ENCODE measurements around the gene DOCK2. TPM values are rescaled to one million over a fixed set of nuclear protein-coding genes. Genes with fewer than 3 reads are reported as not detected.

DOCK2 gene
- total and polyA plus RNA-seq, 9 of the 15 experiments (the other 6 are each of a cell fraction or from before 2014, with no cell fraction given) = 4.5 to 42.6 (median 20.5) TPM

GRCh38 chr5:169920474-169920873 is 283.4 kb downstream of the DOCK2 start:
- H3K9me1 ChIP-seq (ENCODE audit: control insufficient read depth, insufficient read depth, low read length) = no peaks in the 10 kb centered on the region
- no peaks in the 10 kb centered on the region for H3K36me3 ChIP-seq (ENCODE audit: control insufficient read depth, insufficient read depth, low read length)
- H3K27ac ChIP-seq (ENCODE audit: extremely low read depth, low read depth, low read length) = no peak overlapping the region
- no peaks in the 10 kb centered on the region for H3K79me2 ChIP-seq (ENCODE audit: control insufficient read depth, insufficient read depth, low read length)
- intact Hi-C loops (cut with micrococcal nuclease) = no loop called here
- H2AFZ ChIP-seq (ENCODE audit: low read depth, low read length) = no peak overlapping the region
- H3K27me3 ChIP-seq (ENCODE audit: control insufficient read depth in 2 of 2, insufficient read depth in 2 of 2, low read length in 2 of 2) = no peaks in the 10 kb centered on the region
- no peak overlapping the region for H3K4me3 ChIP-seq
- no TSS peak for BruUV-seq (replicated peaks)
- TF ChIP-seq NR2F6 (CRISPR knock-in tag; IDR thresholded peaks at IDR 0.05) (no peak), ZBTB49 (CRISPR knock-in tag; IDR thresholded peaks at IDR 0.05; ENCODE audit: borderline replicate concordance) (no peak), ZKSCAN8 (CRISPR knock-in tag; IDR thresholded peaks at IDR 0.05) (no peak), NFE2 (IDR thresholded peaks at IDR 0.05; ENCODE audit: low read depth) (no peak), NR1H2 (CRISPR knock-in tag; IDR thresholded peaks at IDR 0.05) (no peak), HOXB6 (CRISPR knock-in tag; IDR thresholded peaks at IDR 0.05; ENCODE audit: borderline replicate concordance) (no peak), THAP12 (CRISPR knock-in tag; IDR thresholded peaks at IDR 0.05) (no peak), MTF1 (CRISPR knock-in tag; IDR thresholded peaks at IDR 0.05; ENCODE audit: borderline replicate concordance) (no peak), KDM5B (IDR thresholded peaks at IDR 0.05; ENCODE audit: insufficient replicate concordance, low read depth, low read length) (no peak), DMBX1 (CRISPR knock-in tag; IDR thresholded peaks at IDR 0.05; ENCODE audit: borderline replicate concordance) (no peak), RERE (CRISPR knock-in tag; IDR thresholded peaks at IDR 0.05; ENCODE audit: borderline replicate concordance) (no peak)
- no peak for DNase-seq (ENCODE audit: extremely low read depth in 1 of 4, low spot score in 3 of 4)
- in situ Hi-C loops (cut with MboI) = no loop called here
- WGBS (ENCODE audit: insufficient coverage, low coverage, missing lambda C conversion rate) = 2% methylated on average over 3 of the region's 3 CpGs
- H3K9me3 ChIP-seq (replicated peaks; ENCODE audit: control insufficient read depth, insufficient read depth, low read depth, low read length) = no peaks in the 10 kb centered on the region
- ChIA-PET POLR2A (interaction anchor here (0.5 kb wide), 1 partner anchor 264 kb away, joined by 3 read pairs; no protein-coding TSS in a partner anchor), CTCF (ENCODE audit: low intra/inter-chr PET ratio) (no interaction called here)
- no peaks in the 10 kb centered on the region for H4K20me1 ChIP-seq (replicated peaks; ENCODE audit: control insufficient read depth, insufficient read depth, low read length)
- no peak overlapping the region for H3K9ac ChIP-seq (ENCODE audit: insufficient read depth in 1 of 2, low read depth in 2 of 2, low read length in 2 of 2)
- H3K4me1 ChIP-seq (replicated peaks in 1 of 2; ENCODE audit: control insufficient read depth in 2 of 2, insufficient read depth in 2 of 2, low read length in 2 of 2) = no peaks in the 10 kb centered on the region
- no peak for ATAC-seq
- FAIRE-seq = no peak
- no peak overlapping the region for H3K4me2 ChIP-seq (ENCODE audit: insufficient read depth, low read length)

Measured in K562 (cell line).